Fibroblast of lung (primary cell): ENCODE results near the gene PTOV1. TPM values are rescaled to one million over a fixed set of nuclear protein-coding genes. Genes with fewer than 3 reads are reported as not detected.

Experiments used
- DNase-seq, 2 donors: peaks; one replicate each; pipeline versions ENCODE4 v3.0.0 to v3.0.0-alpha.2; 2010; ENCODE audit warnings: low read depth in 2 of 2
- H2AFZ ChIP-seq: 2 replicates; pipeline ENCODE4 v1.5.1; 2012; ENCODE audit warnings: low read length, control low read depth, inconsistent platforms
- H3K27ac ChIP-seq: 2 replicates; pipeline ENCODE4 v1.5.1; 2011; ENCODE audit warnings: low read length, control low read depth; ENCODE audit not compliant: insufficient read depth
- H3K27me3 ChIP-seq: 2 replicates; pipeline ENCODE4 v1.5.1; 2011; ENCODE audit warnings: mild to moderate bottlenecking, low read length; ENCODE audit not compliant: control insufficient read depth, insufficient read depth
- H3K36me3 ChIP-seq: 2 replicates; pipeline ENCODE4 v1.5.1; 2011; ENCODE audit warnings: low read length; ENCODE audit not compliant: control insufficient read depth, insufficient read depth
- H3K4me1 ChIP-seq: 2 replicates; pipeline ENCODE4 v1.5.1; 2011; ENCODE audit warnings: low read length; ENCODE audit not compliant: control insufficient read depth, insufficient read depth; ENCODE audit errors: extremely low read depth
- H3K4me2 ChIP-seq: 2 replicates; pipeline ENCODE4 v1.5.1; 2011; ENCODE audit warnings: low read length, control low read depth; ENCODE audit not compliant: insufficient read depth; ENCODE audit errors: extremely low read depth
- H3K4me3 ChIP-seq, 4 experiments: fragments of 200-600 bp in 1 of 4; sonication (generic) in 1 of 4; replicated peaks in 1 of 4; 2 replicates each; pipeline ENCODE4 v1.5.1; 2011 to 2016; ENCODE audit warnings: low read length in 4 of 4, low read depth in 3 of 4, mild to moderate bottlenecking in 3 of 4, control low read depth in 2 of 4, inconsistent platforms in 1 of 4, mixed read lengths in 1 of 4; ENCODE audit not compliant: insufficient read depth in 1 of 4; ENCODE audit errors: control extremely low read depth in 1 of 4
- H3K79me2 ChIP-seq: 2 replicates; pipeline ENCODE4 v1.5.1; 2012; ENCODE audit warnings: mild to moderate bottlenecking, low read length, inconsistent platforms; ENCODE audit not compliant: control insufficient read depth, insufficient read depth
- H3K9ac ChIP-seq: 2 replicates; pipeline ENCODE4 v1.5.1; 2011; ENCODE audit warnings: mild to moderate bottlenecking, low read length, control low read depth; ENCODE audit not compliant: insufficient read depth
- H3K9me3 ChIP-seq: 2 replicates; pipeline ENCODE4 v1.5.1; 2012; ENCODE audit warnings: low read depth, low read length; ENCODE audit not compliant: control insufficient read depth, insufficient read depth
- H4K20me1 ChIP-seq: 2 replicates; pipeline ENCODE4 v1.5.1; 2011; ENCODE audit warnings: low read length; ENCODE audit not compliant: control insufficient read depth, insufficient read depth; ENCODE audit errors: extremely low read depth
- CTCF ChIP-seq, 2 donors: IDR thresholded peaks in 1 of 2; conservative IDR thresholded peaks in 1 of 2; 1 replicate in 1 of 2; 2 replicates in 1 of 2; pipeline ENCODE4 v1.5.1; 2011 to 2012; ENCODE audit warnings: low read length in 2 of 2, control low read depth in 1 of 2, inconsistent platforms in 1 of 2, low read depth in 1 of 2, mild to moderate bottlenecking in 1 of 2
- EZH2 ChIP-seq: IDR thresholded peaks from 2 replicates; pipeline ENCODE4 v1.5.1; 2012; ENCODE audit warnings: low read length, control low read depth, mild to moderate bottlenecking; ENCODE audit errors: missing control alignments
- polyA plus RNA-seq, 2 donors: library from polyadenylated mRNA; depleted of rRNA in 1 of 2; stranded (reverse) in 1 of 2; unstranded in 1 of 2; fragments of >200 nt; gene quantifications; 2 replicates each; pipeline ENCODE4 v1.2.1, GENCODE V29; 2011 to 2012; ENCODE audit warnings: missing spikeins in 1 of 2
- total RNA-seq: library from RNA; depleted of rRNA; stranded (reverse); fragments of >200 nt; gene quantifications from 2 replicates; pipeline ENCODE4 v1.2.1, GENCODE V29; 2014

PTOV1 gene
- total and polyA plus RNA-seq, 2 donors (not counting 1 experiment from before 2014, with no cell fraction given), result 41.1 to 56.0 TPM

GRCh38 chr19:49850221-49850486 is 805 bp upstream of the PTOV1 start:
- H3K9ac ChIP-seq, result peak overlapping the region; percentile 94

GRCh38 chr19:49851456-49852259 is 699 bp downstream of the PTOV1 start:
- peaks cover 25% of the 10 kb centered on the region for H3K79me2 ChIP-seq
- no peak for TF ChIP-seq EZH2
- no peak for TF ChIP-seq CTCF (conservative IDR thresholded peaks at IDR 0.05 in 1 of 2, IDR thresholded peaks at IDR 0.05 in 1 of 2; ENCODE audit: low read depth in 1 of 2, low read length in 2 of 2)
- H3K9ac ChIP-seq, result peak overlapping the region; percentile 94
- peak overlapping the region; percentile 100 for H3K4me2 ChIP-seq
- peaks cover 9% of the 10 kb centered on the region for H3K36me3 ChIP-seq
- peaks cover 2% of the 10 kb centered on the region for H4K20me1 ChIP-seq
- H3K27me3 ChIP-seq, result no peaks in the 10 kb centered on the region
- no peaks in the 10 kb centered on the region for H3K9me3 ChIP-seq
- peak overlapping the region; percentile 60 to 94 (median 74) for H3K4me3 ChIP-seq
- no peak overlapping the region for H3K27ac ChIP-seq
- DNase-seq, result peak in 1 of 2 donors; percentile 55
- H3K4me1 ChIP-seq, result peaks cover 10% of the 10 kb centered on the region
- H2AFZ ChIP-seq, result no peak overlapping the region

More at GRCh38 chr19:49850221-49850486, 805 bp upstream of the PTOV1 start:
- Histone ChIP-seq H3K4me3 (peak overlapping the region; percentile 64 to 94 (median 74)), H3K27ac (peak overlapping the region; percentile 95), H3K27me3 (no peaks in the 10 kb centered on the region), H3K4me1 (peaks cover 10% of the 10 kb centered on the region), H2AFZ (no peak overlapping the region), H3K36me3 (peaks cover 4% of the 10 kb centered on the region), H3K4me2 (peak overlapping the region; percentile 71), H3K9me3 (no peaks in the 10 kb centered on the region), H3K79me2 (peaks cover 25% of the 10 kb centered on the region), H4K20me1 (peaks cover 2% of the 10 kb centered on the region)
- TF ChIP-seq CTCF (conservative IDR thresholded peaks at IDR 0.05 in 1 of 2, IDR thresholded peaks at IDR 0.05 in 1 of 2; ENCODE audit: low read depth in 1 of 2, low read length in 2 of 2) (no peak), EZH2 (no peak)
- DNase-seq, result no peak

GRCh38 chr19:49852631-49853126 is 1.7 kb downstream of the PTOV1 start:
- Histone ChIP-seq H3K27me3 (no peaks in the 10 kb centered on the region), H3K36me3 (peaks cover 15% of the 10 kb centered on the region), H3K4me2 (peak overlapping the region; percentile 100), H3K79me2 (peaks cover 25% of the 10 kb centered on the region), H3K4me3 (peak overlapping the region; percentile 60 to 94 (median 74)), H3K9me3 (no peaks in the 10 kb centered on the region), H4K20me1 (peaks cover 2% of the 10 kb centered on the region), H3K9ac (no peak overlapping the region), H3K27ac (no peak overlapping the region), H2AFZ (no peak overlapping the region), H3K4me1 (peaks cover 10% of the 10 kb centered on the region)
- DNase-seq, result no peak
- TF ChIP-seq EZH2, result no peak
- TF ChIP-seq CTCF (conservative IDR thresholded peaks at IDR 0.05 in 1 of 2, IDR thresholded peaks at IDR 0.05 in 1 of 2; ENCODE audit: low read depth in 1 of 2, low read length in 2 of 2), result no peak
